Measurements from ENCODE around the gene RAVER1.
"Not testable (repeated sequence)": the region's sequence is repeated elsewhere in the genome, so short reads cannot be mapped to it uniquely, and the experiment has no call there.

Gene RAVER1

DNA sequence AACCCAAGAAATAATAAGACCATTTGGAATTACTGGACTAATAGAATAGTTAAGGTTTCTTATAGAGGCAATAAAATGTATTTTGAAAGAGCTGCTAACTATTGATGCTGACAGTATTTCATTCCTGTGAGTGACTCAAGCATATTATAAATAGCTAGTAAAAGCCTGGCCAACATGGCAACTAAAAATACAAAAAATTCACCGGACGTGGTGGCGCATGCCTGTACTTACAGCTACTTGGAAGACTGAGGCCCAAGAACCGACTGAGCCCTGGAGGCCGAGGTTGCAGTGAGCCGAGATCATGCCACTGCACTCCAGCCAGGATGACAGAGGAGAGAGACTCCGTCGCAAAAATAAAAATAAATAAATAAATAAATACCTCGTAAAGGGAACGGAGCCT is 11.5 kb upstream of the RAVER1 start:
- DNase-seq = no peak

DNA sequence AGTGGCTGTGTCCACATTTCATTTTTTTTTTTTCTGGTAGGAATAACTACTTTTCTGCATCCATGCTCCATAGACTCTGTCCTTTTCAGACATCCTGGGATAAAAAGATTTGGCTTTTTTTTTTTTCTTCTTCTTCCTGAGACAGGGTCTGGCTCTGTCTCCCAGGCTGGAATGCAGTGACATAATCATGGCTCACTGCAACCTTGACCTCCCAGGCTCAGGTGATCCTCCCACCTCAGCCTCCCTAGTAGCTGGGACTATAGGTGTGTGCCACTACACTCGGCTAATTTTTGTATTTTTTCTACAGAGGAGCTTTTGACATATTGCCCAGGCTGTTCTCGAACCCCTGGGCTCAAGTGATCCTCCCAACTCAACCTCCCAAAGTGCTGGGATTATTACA is 10.2 kb upstream of the RAVER1 start:
- DNase-seq = no peak

- DNase-seq = no peak
Observed at GRCh38 chr19:10339977-10340376, 6.6 kb upstream of the RAVER1 start.

- peak; percentile 35 to 82 (median 39) for DNase-seq
Observed at GRCh38 chr19:10339380-10339960, 6.1 kb upstream of the RAVER1 start, which contains the start of gene ICAM3. TSS of gene ICAM3 (minus strand) at chr19:10339624. CDS start at chr19:10339614, 10 bp downstream.

DNA sequence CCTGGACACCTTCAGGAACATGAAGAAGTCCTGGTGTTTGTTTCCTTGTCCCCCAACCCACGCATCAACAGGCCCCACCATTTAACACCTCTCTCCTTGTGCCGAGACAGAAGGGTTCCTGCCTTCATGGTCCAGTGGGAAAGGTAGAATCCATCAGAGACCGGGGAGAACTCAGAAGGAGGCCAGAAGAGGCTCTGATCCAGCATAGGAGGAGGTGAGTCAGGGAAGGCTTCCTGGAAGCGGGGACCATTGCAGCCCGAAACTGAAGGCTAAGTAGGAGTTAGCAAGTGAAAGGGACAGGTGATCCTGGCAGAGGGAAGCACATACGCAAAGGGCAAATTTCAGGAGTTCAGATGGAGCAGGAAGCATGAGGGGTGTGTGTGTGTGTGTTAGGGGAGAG is 5.6 kb upstream of the RAVER1 start:
- no peak for DNase-seq

GRCh38 chr19:10336725-10337124 is 3.4 kb upstream of the RAVER1 start:
- not testable (repeated sequence) for DNase-seq

DNA sequence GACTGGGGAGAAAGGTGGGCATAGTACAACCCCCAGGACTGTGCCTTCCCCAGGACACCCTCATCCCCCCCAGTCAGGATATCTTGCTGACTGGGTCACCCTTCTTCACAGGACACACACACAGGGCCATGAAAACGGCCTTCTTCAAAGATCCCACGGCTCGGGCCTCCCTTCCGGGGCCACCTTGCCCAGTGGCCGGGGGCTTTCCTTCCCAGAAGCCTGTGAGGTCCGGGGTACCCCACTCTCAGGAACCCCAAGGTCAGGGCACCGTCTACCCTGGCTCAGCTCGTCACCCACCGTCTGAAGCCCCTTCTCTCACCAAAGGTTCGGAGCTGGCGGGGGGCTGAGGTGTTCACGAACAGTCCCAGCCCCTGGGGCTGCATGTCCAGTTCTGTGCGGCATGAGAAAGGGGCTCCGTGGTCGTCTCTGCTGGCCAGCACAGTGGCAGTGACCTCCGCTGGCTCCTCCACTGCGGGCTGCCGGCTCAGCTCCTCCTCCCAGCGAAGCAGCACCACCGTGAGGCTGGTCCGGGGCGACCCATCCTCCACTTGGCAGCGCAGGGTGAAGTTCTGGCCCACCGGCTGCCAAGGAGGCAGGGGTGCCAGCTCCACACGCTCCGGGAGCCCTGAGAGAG is 2.1 kb upstream of the RAVER1 start:
- DNase-seq = no peak

- peak in 1 of 5 experiments; percentile 35 for DNase-seq
Observed at GRCh38 chr19:10334588-10335351, 1.4 kb upstream of the RAVER1 start.

DNA sequence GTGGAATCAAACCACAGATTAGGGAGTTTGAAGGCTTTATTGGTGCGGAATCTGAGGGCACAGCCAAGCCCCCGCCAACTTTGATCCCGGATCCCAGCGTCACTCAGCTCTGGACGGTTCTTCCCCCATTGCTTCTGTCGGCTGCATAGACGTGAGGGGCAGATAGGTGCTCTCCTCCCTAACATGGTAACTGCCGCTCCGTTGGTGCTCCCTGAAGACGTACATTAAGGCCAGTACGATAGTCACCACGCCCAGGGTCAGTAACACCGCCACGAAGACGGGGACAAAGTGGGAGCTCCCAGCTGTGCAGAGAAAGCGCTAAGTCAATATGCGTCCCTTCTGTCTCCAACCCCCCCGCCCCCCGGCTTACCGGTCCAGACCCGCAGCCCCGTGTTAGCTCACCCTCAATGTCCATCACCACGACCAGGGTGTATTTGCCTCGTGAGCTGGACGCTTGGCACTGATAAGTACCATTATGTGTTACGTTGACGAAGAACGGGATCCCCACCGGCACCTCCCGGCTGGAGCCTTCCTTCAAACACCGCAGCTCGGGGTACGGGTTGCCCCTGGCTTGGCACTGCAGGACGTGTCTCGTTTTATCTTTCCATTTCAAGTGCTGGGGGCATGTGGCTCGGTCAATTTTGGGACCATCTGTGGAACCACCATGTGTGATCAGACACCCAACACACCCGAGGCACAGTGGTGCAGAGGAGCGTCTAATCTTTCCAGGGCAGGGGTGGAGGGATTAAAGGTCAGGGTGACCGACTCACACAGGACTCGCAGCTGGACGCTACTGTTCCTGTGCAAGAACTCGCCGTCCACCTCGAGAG is 644 bp upstream of the RAVER1 start:
- DNase-seq = no peak

DNA sequence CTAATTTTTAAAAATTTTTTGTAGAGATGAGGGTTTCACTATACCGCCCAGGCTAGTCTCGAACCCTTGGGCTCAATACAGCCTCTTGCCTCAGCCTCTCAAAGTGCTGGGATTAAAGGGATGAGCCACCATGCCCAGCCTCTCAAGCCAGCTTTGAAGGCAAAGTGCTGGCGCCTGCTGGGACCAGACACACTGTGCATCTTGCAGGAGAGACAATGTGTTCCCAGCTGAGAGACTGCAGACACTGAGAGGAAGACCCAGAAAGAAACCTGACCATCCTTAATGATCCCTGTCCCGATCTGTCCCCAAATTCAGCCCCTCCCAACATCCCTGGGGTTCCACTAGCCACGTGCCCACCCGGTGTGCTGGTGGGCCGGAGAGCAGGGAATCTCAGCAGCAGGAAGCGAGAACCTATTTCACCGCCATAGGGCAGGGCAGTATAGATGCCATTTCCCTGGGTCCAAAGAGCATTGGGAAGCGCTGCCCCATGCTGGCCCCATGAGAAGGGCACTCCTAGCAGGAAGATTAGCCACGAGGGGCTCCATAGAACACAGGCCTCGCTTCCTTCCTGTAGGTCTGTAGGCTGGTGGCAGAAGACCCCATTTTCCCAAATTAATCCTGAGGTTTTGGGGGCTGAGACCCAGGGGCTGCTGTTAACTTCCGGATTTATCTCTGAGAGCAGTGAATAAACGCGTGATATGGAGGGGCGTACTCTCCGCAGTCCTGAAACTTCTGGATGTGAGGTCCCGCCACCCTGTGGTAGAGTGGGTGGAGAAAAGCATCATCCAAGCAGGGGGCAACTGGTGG is 968 bp downstream of the RAVER1 start:
- no peak for DNase-seq

DNA sequence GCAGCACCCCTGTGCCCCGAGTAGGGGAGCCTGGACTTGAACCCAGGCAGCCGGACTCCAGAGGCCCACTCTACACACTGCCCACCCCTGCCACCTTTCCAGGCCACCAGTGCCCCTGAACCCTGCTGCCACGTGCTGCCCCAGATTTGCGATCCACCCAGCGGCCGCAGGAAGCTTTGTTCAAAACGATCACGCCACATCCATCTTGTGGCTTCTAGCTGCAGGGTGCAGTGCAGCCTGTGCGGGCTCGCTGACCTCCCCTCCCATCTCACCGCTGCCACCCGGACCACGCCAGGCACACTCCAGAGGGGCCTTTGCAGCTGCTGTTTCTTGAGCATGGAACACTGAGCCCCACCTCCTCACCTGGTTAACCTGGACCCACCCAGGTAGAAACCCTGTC is 3.8 kb downstream of the RAVER1 start:
- DNase-seq = no peak

GRCh38 chr19:10328558-10329429 is 4.5 kb downstream of the RAVER1 start:
- DNase-seq = no peak

DNA sequence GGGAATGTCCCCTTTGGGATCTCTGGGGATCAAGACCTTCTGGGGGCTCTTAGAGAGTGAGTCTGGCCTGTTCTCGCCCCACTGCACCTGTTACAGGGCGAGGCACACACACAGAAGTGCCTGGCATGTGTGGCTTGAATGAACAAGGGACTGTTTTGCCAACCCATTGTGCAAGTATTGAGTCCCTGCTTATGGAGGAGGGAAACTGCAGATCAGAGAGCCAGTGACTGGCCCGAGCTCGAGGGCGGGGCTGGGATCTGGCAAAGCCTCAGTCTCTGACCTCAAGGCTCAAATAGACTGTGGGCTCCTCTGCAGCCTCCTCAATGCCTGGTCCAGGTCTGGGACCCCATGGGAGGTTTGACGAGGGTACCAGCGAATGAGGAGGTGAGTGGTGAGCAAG is 5.5 kb downstream of the RAVER1 start:
- DNase-seq = no peak

DNA sequence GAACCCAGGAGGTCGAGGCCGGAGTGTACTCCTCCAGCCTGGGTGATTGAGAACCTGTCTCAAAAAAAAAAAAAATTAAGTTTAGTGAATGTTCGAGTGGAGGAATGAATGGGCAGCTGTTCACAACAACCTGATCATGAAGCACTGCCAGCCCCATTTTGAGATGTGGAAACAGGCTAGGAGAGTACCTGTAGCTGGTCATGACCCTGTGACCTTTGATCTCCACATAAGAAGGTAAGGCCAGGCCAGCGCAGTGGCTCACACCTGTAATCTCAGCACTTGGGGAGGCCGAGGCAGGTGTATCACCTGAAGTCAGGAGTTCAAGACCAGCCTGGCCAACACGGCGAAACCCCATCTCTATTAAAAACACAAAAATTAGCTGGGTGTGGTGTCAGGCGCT is 7.6 kb downstream of the RAVER1 start:
- DNase-seq = no peak

- DNase-seq = no peak
Observed at GRCh38 chr19:10321874-10322835, 11.2 kb downstream of the RAVER1 start.

DNA sequence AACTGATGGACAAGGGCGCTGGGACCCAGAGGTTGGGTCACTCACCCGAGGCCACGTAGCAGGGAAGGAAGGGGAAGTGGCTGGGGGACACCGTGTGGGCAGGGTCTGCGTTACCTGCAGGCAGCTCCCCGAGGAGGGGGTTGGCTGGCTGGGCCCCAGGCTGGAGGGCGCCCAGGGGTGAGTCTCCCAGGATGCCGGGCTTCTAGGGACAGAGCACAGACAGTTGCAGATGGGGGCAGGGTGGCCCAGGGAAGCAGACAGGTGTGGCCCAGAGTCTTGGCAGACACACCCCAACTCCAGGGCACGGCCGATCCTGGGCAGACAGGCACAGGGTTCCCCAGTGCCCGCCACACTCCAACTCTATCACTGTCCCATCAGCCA is 11.9 kb downstream of the RAVER1 start:
- no peak for DNase-seq

DNA sequence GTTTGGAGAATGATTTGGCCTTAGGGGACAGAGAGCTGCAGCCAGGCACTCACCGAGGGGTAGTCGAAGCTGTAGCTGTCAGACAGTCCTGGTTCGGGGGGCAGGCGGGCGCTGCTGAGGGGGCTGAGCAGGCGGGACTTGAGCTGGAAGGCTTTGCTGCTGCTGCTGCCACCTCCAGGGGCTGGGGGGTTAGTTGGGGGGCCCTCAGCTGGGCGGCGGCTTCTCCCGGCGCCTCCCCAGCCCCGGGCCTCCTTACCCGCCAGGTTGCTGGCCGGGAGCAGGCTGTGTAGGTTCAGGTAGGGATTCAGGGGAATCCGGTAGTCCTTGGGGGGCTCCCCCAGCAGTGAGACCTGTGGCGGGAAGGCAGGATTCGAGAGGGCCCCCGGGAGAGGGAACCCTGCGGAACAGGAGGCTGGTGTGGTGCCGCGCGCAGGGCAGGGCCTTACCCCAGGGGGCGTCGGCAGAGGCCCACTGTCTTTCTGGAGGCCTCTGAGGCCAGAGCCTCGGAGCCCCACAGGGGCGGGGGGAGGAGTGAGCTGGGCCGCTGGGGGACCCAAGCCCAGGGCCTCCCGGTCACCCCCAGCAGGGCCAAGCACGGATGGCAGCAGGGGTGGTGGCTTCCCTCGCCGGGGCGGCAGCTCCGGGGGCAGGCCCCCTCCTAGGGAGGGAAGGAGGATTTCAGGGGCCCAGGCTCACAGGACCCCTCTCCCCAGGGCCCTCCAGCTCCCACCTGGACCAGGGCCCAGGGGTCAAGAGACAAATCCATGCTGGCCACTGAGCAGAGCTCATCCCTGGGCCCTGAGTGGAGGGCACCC is 12.5 kb downstream of the RAVER1 start:
- DNase-seq = no peak

DNA sequence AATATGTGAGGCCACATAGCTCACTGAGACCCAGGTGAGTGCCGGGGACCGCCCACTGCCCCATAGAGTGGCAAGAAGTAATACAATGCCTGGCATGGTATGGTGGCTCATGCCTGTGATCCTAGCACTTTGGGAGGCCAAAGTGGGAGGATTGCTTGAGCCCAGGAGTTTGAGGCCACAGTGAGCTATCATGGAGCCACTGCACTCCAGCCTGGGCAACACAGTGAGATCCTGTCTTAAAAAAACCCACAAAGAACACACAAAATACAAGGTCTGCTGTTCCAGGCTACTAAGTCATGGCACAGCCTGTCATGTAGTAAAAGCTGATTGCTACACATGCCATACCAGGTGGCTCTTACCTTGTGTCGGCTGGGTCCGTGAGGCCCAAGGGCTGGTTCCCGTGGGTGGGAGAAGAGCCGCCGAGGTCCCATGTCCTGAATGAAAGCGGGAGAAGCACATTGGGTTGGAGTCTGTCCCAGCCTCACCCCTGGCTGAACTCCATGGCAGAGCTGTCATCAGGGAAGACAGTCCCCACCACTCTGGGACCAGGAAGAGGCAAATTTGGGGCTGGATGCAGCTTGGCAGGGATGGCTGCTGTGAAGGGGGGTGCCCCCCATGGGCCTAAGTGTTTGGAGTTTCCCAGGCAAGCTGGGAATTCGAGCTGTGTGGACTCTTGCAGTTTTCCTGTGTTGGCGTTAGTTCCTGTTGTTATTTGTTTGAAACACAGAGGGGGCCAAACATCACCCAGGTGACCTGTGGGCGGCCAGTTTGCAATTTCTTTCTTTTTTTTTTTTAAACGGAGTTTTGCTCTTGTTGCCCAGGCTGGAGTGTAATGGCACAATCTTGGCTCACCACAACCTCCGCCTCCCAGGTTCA is 14.3 kb downstream of the RAVER1 start:
- DNase-seq = no peak

Data from T-helper 2 cell (primary cell).